Karpas-422 (cell line): ENCODE results near the gene PCDHB8. TPM values are rescaled to one million over a fixed set of nuclear protein-coding genes. Genes with fewer than 3 reads are reported as not detected.
"Not testable (repeated sequence)": the region's sequence is repeated elsewhere in the genome, so short reads cannot be mapped to it uniquely, and the experiment has no call there.

Source experiments
- DNase-seq: peaks from one replicate; pipeline ENCODE4 v3.0.0-alpha.2; 2015
- H2AFZ ChIP-seq: fragments of 200-600 bp; sonication (generic); 2 replicates; pipeline ENCODE4 v1.6.1; 2014; ENCODE audit warnings: antibody characterized with exemption, low read length, mixed read lengths
- H3K27ac ChIP-seq: fragments of 200-600 bp; sonication (generic); 2 replicates; pipeline ENCODE4 v1.5.1; 2014; ENCODE audit warnings: mild to moderate bottlenecking, low read length, moderate library complexity
- H3K27me3 ChIP-seq: fragments of 200-600 bp; sonication (generic); 2 replicates; pipeline ENCODE4 v1.6.1; 2014; ENCODE audit warnings: low read length, mixed read lengths
- H3K36me3 ChIP-seq: fragments of 200-600 bp; sonication (generic); 2 replicates; pipeline ENCODE4 v1.6.1; 2014; ENCODE audit warnings: low read length, mixed read lengths; ENCODE audit not compliant: insufficient read depth
- H3K4me1 ChIP-seq: fragments of 200-600 bp; sonication (generic); 2 replicates; pipeline ENCODE4 v1.6.1; 2014; ENCODE audit warnings: mild to moderate bottlenecking, low read length, mixed read lengths
- H3K4me2 ChIP-seq: fragments of 200-600 bp; sonication (generic); 2 replicates; pipeline ENCODE4 v1.6.1; 2014; ENCODE audit warnings: low read length, low read depth, mild to moderate bottlenecking; ENCODE audit not compliant: poor library complexity, severe bottlenecking
- H3K4me3 ChIP-seq: fragments of 200-600 bp; sonication (generic); 2 replicates; pipeline ENCODE4 v1.5.1; 2014; ENCODE audit warnings: mild to moderate bottlenecking, antibody characterized with exemption, low read length, mixed read lengths
- H3K79me2 ChIP-seq: fragments of 200-600 bp; sonication (generic); 2 replicates; pipeline ENCODE4 v1.6.1; 2014; ENCODE audit warnings: mild to moderate bottlenecking, low read length, mixed read lengths
- H3K9ac ChIP-seq: fragments of 200-600 bp; sonication (generic); 2 replicates; pipeline ENCODE4 v1.6.0; 2014; ENCODE audit warnings: low read length
- H3K9me2 ChIP-seq: fragments of 200-600 bp; sonication (generic), shearing (Covaris generic); replicated peaks from 2 replicates; pipeline ENCODE4 v1.6.0; 2014; ENCODE audit warnings: mild to moderate bottlenecking, low read length, moderate library complexity; ENCODE audit not compliant: insufficient read depth
- H3K9me3 ChIP-seq: fragments of 300-700, 200-600 bp; sonication (generic); 2 replicates; pipeline ENCODE4 v1.6.1; 2014; ENCODE audit warnings: low read length, mixed read lengths
- H4K20me1 ChIP-seq: fragments of 200-600 bp; sonication (generic); 2 replicates; pipeline ENCODE4 v1.6.1; 2014; ENCODE audit warnings: mild to moderate bottlenecking, antibody characterized with exemption, low read length, low read depth; ENCODE audit not compliant: insufficient read depth
- total RNA-seq: library from RNA; depleted of rRNA; stranded (reverse); fragments of >200 nt; shearing (Covaris generic); gene quantifications from 2 replicates; pipeline ENCODE4 v1.2.3, GENCODE V29; 2014; ENCODE audit warnings: low replicate concordance

Gene PCDHB8
- total RNA-seq, 1 experiment from 2014 or later: not detected

DNA sequence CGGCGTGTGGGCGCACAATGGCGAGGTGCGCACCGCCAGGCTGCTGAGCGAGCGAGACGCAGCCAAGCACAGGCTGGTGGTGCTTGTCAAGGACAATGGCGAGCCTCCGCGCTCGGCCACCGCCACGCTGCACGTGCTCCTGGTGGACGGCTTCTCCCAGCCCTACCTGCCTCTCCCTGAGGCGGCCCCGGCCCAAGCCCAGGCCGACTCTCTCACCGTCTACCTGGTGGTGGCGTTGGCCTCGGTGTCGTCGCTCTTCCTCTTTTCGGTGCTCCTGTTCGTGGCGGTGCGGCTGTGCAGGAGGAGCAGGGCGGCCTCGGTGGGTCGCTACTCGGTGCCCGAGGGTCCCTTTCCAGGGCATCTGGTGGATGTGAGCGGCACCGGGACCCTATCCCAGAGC, 25.5 kb upstream of the PCDHB8 start:
- not testable (repeated sequence) for H3K9me2 ChIP-seq, H3K79me2 ChIP-seq, H3K4me1 ChIP-seq, H4K20me1 ChIP-seq, H3K36me3 ChIP-seq, H3K9me3 ChIP-seq, H3K4me3 ChIP-seq, DNase-seq, H3K4me2 ChIP-seq, H2AFZ ChIP-seq, H3K9ac ChIP-seq, H3K27ac ChIP-seq, H3K27me3 ChIP-seq

DNA sequence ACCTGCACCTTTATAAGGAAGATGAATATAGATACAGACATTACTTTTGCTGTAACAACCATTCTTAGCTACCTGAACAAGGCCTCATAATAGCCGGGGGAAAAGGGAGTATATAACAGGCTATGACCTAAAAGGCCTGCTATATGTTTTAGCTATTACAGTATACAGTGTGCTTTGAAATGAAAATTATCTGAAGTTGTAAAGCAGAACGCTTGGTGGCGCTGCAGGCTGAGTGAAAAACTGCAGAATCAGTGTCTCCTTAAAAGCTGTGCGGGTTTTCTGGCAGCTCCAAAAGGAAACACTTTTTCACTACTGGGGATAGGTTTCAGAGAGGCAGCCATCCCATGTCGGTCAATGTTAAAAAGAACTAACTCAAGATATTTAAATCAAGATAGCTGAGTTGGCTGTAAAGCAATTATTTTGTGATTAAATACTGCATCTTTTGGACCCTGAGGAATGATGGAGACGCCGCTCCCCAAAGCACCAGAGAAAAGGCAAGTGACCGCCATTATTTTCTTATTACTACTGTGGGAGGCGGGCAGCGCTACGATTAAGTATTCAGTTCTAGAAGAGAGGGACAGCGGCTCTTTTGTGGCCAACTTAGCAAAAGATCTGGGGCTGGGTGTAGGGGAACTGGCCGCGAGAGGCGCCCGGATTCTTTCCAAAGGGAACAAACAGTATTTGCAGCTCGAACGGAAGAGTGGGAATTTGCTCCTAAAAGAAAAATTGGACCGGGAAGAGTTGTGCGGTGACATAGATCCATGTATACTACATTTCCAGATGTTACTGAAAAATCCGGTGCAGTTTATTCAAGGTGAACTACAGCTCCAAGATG, 21.8 kb upstream of the PCDHB8 start:
- Histone ChIP-seq H4K20me1 (no peaks in the 10 kb centered on the region), H3K9ac (no peak overlapping the region), H3K9me3 (no peaks in the 10 kb centered on the region), H3K4me3 (no peak overlapping the region), H3K27me3 (no peaks in the 10 kb centered on the region), H3K27ac (no peak overlapping the region), H3K9me2 (no peaks in the 10 kb centered on the region), H3K79me2 (no peaks in the 10 kb centered on the region), H3K4me2 (no peak overlapping the region), H3K4me1 (no peaks in the 10 kb centered on the region), H2AFZ (no peak overlapping the region), H3K36me3 (no peaks in the 10 kb centered on the region)
- DNase-seq: peak; percentile 69

GRCh38 chr5:141157356-141157755, 20.2 kb upstream of the PCDHB8 start:
- not testable (repeated sequence) for H3K4me2 ChIP-seq, DNase-seq, H3K79me2 ChIP-seq, H4K20me1 ChIP-seq, H3K27me3 ChIP-seq, H3K9me3 ChIP-seq, H3K27ac ChIP-seq, H3K4me1 ChIP-seq, H3K4me3 ChIP-seq, H3K9me2 ChIP-seq, H3K9ac ChIP-seq, H2AFZ ChIP-seq, H3K36me3 ChIP-seq

DNA sequence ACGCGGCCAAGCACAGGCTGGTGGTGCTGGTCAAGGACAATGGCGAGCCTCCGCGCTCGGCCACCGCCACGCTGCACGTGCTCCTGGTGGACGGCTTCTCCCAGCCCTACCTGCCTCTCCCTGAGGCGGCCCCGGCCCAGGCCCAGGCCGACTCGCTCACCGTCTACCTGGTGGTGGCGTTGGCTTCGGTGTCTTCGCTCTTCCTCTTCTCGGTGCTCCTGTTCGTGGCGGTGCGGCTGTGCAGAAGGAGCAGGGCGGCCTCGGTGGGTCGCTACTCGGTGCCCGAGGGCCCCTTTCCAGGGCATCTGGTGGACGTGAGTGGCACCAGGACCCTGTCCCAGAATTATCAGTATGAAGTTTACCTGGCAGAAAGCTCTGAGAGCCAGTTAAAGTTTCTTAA, 19.7 kb upstream of the PCDHB8 start:
- H3K27ac ChIP-seq, H3K79me2 ChIP-seq, H3K9ac ChIP-seq, H3K4me2 ChIP-seq, DNase-seq, H4K20me1 ChIP-seq, H3K9me3 ChIP-seq, H2AFZ ChIP-seq, H3K4me3 ChIP-seq, H3K27me3 ChIP-seq, H3K36me3 ChIP-seq, H3K9me2 ChIP-seq, H3K4me1 ChIP-seq: not testable (repeated sequence)

DNA sequence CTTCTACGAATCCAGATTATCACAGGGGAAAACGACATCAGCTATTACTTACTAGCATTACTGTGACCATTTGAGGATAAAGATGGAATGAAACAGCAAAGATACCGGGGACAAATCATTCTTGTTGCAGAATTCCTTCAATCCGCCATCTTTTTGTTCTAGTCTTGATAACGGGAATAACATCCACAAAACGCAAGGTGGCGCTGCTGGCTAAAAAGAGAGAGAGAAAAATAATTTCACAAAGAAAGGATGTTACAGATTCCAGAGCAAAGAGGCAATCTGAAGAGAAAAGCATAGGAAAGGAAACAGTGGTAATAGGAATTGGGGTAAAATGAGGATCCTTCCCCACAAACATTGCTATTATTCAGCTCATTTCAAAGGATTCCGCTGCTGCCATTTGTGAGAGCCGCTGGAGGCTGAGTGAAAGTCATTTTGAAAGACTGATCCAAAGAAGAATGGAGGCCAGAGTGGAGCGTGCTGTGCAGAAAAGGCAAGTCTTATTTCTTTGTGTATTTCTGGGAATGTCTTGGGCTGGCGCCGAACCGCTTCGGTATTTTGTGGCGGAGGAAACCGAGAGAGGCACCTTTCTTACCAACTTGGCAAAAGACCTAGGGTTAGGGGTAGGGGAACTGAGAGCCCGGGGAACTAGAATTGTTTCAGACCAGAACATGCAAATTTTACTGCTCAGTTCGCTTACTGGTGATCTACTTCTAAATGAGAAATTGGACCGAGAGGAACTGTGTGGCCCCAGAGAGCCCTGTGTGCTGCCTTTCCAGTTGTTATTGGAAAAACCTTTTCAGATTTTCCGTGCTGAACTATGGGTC, 5.0 kb upstream of the PCDHB8 start, which contains the start of gene PCDHB7:
Gene PCDHB7, plus strand, starts transcription at position 264 of the 824 bp plus-strand sequence. Its CDS starts 192 bp downstream, at position 456.
- peak within 1 kb of the TSS; percentile 54; the same call in 1 of the 2 replicates for H2AFZ ChIP-seq

GRCh38 chr5:141174291-141175104, 3.1 kb upstream of the PCDHB8 start:
- not testable (repeated sequence) for H2AFZ ChIP-seq, DNase-seq, H3K4me1 ChIP-seq, H3K36me3 ChIP-seq, H3K27ac ChIP-seq, H3K9ac ChIP-seq, H3K27me3 ChIP-seq, H3K79me2 ChIP-seq, H3K9me3 ChIP-seq, H3K4me3 ChIP-seq, H3K4me2 ChIP-seq, H3K9me2 ChIP-seq, H4K20me1 ChIP-seq

More for the DNA sequence above, 5.0 kb upstream of the PCDHB8 start, which contains the start of gene PCDHB7:
- Histone ChIP-seq H3K79me2 (no peaks in the 10 kb centered on the region), H3K9me2 (no peaks in the 10 kb centered on the region), H3K27me3 (no peaks in the 10 kb centered on the region), H3K4me1 (peaks cover 6% of the 10 kb centered on the region), H3K27ac (no peak within 1 kb of the TSS), H3K4me2 (peak within 1 kb of the TSS; percentile 48), H3K36me3 (no peaks in the 10 kb centered on the region), H3K9me3 (no peaks in the 10 kb centered on the region), H3K9ac (peak within 1 kb of the TSS; percentile 31), H3K4me3 (peak within 1 kb of the TSS; percentile 29; the same call in 1 of the 2 replicates), H4K20me1 (no peaks in the 10 kb centered on the region)
- peak; percentile 80 for DNase-seq

GRCh38 chr5:141175933-141176332, 1.7 kb upstream of the PCDHB8 start:
- Histone ChIP-seq H3K9me2 (no peaks in the 10 kb centered on the region), H3K9ac (no peak overlapping the region), H3K79me2 (no peaks in the 10 kb centered on the region), H3K27ac (no peak overlapping the region), H3K9me3 (no peaks in the 10 kb centered on the region), H3K4me1 (peaks cover 6% of the 10 kb centered on the region), H3K27me3 (no peaks in the 10 kb centered on the region), H3K4me3 (no peak overlapping the region), H3K36me3 (no peaks in the 10 kb centered on the region), H3K4me2 (no peak overlapping the region), H2AFZ (no peak overlapping the region), H4K20me1 (no peaks in the 10 kb centered on the region)
- DNase-seq: no peak

DNA sequence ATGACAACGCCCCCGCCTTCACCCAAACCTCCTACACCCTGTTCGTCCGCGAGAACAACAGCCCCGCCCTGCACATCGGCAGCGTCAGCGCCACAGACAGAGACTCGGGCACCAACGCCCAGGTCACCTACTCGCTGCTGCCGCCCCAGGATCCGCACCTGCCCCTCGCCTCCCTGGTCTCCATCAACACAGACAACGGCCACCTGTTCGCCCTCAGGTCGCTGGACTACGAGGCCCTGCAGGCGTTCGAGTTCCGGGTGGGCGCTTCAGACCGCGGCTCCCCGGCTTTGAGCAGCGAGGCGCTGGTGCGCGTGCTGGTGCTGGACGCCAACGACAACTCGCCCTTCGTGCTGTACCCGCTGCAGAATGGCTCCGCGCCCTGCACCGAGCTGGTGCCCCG, 1.8 kb downstream of the PCDHB8 start:
- not testable (repeated sequence) for H3K36me3 ChIP-seq, H3K79me2 ChIP-seq, H3K4me2 ChIP-seq, H3K27me3 ChIP-seq, H3K9me2 ChIP-seq, H4K20me1 ChIP-seq, H3K4me1 ChIP-seq, H2AFZ ChIP-seq, H3K4me3 ChIP-seq, DNase-seq, H3K9me3 ChIP-seq, H3K9ac ChIP-seq, H3K27ac ChIP-seq
